DOHH2 (cell line): Measurements from ENCODE around the gene CFAP157.

Source experiments
- H3F3A ChIP-seq: fragments of 200-600 bp; sonication (generic), shearing (Covaris generic); 2 replicates; pipeline ENCODE4 v1.6.0; 2016; ENCODE audit warnings: antibody characterized with exemption, mild to moderate bottlenecking; ENCODE audit not compliant: control insufficient read depth, insufficient read depth
- H3K27ac ChIP-seq: fragments of 200-600 bp; sonication (generic); 2 replicates; pipeline ENCODE4 v1.5.1; 2014; ENCODE audit warnings: low read depth, mild to moderate bottlenecking, low read length, moderate library complexity
- H3K27me3 ChIP-seq: fragments of 200-600 bp; sonication (generic); 2 replicates; pipeline ENCODE4 v1.6.1; 2014; ENCODE audit warnings: mild to moderate bottlenecking, low read length, mixed read lengths; ENCODE audit not compliant: control insufficient read depth
- H3K36me3 ChIP-seq: fragments of 200-600 bp; sonication (generic); 2 replicates; pipeline ENCODE4 v1.6.1; 2014; ENCODE audit warnings: mild to moderate bottlenecking, low read length, moderate library complexity, mixed read lengths; ENCODE audit not compliant: control insufficient read depth
- H3K4me1 ChIP-seq: fragments of 200-600 bp; sonication (generic); 2 replicates; pipeline ENCODE4 v1.6.1; 2014; ENCODE audit warnings: mild to moderate bottlenecking, low read length, mixed read lengths; ENCODE audit not compliant: control insufficient read depth
- H3K4me2 ChIP-seq: fragments of 200-600 bp; sonication (generic); 2 replicates; pipeline ENCODE4 v1.6.0; 2014; ENCODE audit warnings: mild to moderate bottlenecking, low read length, moderate library complexity
- H3K4me3 ChIP-seq: fragments of 200-600 bp; sonication (generic); 2 replicates; pipeline ENCODE4 v1.5.1; 2014; ENCODE audit warnings: mild to moderate bottlenecking, low read length, mixed read lengths
- H3K79me2 ChIP-seq: fragments of 200-600 bp; sonication (generic); 2 replicates; pipeline ENCODE4 v1.6.1; 2014; ENCODE audit warnings: mild to moderate bottlenecking, low read length, mixed read lengths; ENCODE audit not compliant: control insufficient read depth
- H3K9me2 ChIP-seq: fragments of 200-600 bp; sonication (generic); replicated peaks from 2 replicates; pipeline ENCODE4 v1.6.1; 2014; ENCODE audit warnings: mild to moderate bottlenecking, low read length, mixed read lengths; ENCODE audit not compliant: control insufficient read depth
- H3K9me3 ChIP-seq: fragments of 200-600 bp; sonication (generic); 2 replicates; pipeline ENCODE4 v1.6.1; 2014; ENCODE audit warnings: antibody characterized with exemption, low read length, mixed read lengths; ENCODE audit not compliant: control insufficient read depth, insufficient read depth
- H4K20me1 ChIP-seq: fragments of 200-600 bp; sonication (generic); 2 replicates; pipeline ENCODE4 v1.6.0; 2014; ENCODE audit warnings: low read depth, mild to moderate bottlenecking, antibody characterized with exemption, low read length, moderate library complexity; ENCODE audit not compliant: control insufficient read depth, insufficient read depth
- EZH2phosphoT487 ChIP-seq: fragments of 200-600 bp; sonication (generic); IDR thresholded peaks from 2 replicates; pipeline ENCODE4 v1.6.1; 2017; ENCODE audit warnings: borderline replicate concordance, mild to moderate bottlenecking, antibody characterized with exemption, low read length, moderate library complexity, mixed read lengths
- TF ChIP-seq, protein P1 (sequence below): fragments of 200-600 bp; sonication (generic); IDR thresholded peaks from one replicate; pipeline ENCODE4 v1.5.1; 2014; ENCODE audit warnings: antibody characterized with exemption, mild to moderate bottlenecking, low read depth, low read length; ENCODE audit not compliant: poor library complexity, severe bottlenecking

The CFAP157 gene

DNA sequence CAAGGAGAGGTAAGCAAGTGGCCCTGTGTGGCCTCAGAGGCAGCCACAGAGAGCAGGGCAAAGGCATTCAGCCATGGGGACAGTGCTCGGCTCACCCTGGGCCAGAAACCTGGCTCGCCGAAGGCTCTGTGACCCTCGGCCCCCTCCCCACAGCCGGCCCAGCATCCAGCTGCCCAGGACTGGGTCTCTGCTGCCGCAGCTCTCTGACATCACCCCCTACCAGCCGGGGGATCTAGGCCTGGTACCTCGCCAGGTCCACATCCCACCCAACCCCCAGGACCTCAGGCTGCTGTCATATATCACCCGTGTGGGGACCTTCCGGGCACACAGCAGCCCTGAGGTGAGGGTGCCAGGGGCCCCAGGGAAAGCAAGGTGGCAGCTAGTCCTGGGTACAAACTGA is 6.1 kb downstream of the CFAP157 start:
- H3K4me3 ChIP-seq: no peak overlapping the region
- no peaks in the 10 kb centered on the region for H3K9me2 ChIP-seq
- TF ChIP-seq, protein P1, sequence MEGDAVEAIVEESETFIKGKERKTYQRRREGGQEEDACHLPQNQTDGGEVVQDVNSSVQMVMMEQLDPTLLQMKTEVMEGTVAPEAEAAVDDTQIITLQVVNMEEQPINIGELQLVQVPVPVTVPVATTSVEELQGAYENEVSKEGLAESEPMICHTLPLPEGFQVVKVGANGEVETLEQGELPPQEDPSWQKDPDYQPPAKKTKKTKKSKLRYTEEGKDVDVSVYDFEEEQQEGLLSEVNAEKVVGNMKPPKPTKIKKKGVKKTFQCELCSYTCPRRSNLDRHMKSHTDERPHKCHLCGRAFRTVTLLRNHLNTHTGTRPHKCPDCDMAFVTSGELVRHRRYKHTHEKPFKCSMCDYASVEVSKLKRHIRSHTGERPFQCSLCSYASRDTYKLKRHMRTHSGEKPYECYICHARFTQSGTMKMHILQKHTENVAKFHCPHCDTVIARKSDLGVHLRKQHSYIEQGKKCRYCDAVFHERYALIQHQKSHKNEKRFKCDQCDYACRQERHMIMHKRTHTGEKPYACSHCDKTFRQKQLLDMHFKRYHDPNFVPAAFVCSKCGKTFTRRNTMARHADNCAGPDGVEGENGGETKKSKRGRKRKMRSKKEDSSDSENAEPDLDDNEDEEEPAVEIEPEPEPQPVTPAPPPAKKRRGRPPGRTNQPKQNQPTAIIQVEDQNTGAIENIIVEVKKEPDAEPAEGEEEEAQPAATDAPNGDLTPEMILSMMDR: no peak
- no peaks in the 10 kb centered on the region for H3F3A ChIP-seq
- H3K9me3 ChIP-seq: no peaks in the 10 kb centered on the region
- no peaks in the 10 kb centered on the region for H3K27me3 ChIP-seq
- H3K4me1 ChIP-seq: peaks cover 6% of the 10 kb centered on the region
- no peaks in the 10 kb centered on the region for H3K36me3 ChIP-seq
- H3K79me2 ChIP-seq: no peaks in the 10 kb centered on the region
- H3K27ac ChIP-seq: no peak overlapping the region
- H4K20me1 ChIP-seq: no peaks in the 10 kb centered on the region
- no peak overlapping the region for H3K4me2 ChIP-seq

DNA sequence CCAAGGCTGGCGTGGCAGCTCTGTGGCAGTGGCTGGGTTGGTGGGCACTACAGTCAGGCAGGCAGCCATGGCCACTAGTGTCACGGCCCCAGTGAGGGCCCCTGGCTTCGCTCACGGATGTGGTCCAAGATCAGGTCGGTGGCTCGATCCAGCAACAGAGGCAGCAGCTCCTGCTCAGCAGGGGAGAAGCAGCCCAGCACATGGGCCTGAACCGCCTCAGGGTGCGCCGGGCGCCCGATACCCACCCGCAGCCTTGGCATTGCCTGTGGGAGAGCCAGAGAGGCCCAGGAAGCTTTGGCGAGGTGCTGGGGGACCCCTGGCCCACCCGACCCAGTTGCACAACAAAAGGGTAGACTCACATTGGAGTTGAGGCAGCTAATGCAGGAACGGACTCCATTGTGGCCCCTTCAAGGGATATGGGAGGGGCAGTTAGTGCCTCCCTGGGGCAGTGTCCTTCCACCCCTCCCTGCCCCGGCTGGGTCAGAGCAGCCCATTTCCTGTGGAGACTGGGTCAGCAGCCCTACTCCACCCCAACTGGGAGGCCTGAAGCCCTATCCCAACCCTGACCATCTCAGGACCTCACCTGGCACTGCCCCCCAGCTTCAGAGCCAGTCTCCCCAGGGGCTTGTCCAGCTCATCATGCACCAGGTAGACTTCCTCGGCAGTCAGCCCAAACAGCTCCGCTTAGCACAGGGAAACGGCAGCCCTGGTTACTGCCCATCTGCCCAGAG is 7.4 kb downstream of the CFAP157 start:
- Histone ChIP-seq H3K27me3 (no peaks in the 10 kb centered on the region), H3K27ac (no peak overlapping the region), H3K4me1 (peaks cover 9% of the 10 kb centered on the region), H3K36me3 (no peaks in the 10 kb centered on the region), H3K9me3 (no peaks in the 10 kb centered on the region), H3K4me3 (peak overlapping the region; percentile 31), H3K4me2 (peak overlapping the region; percentile 96), H3F3A (no peaks in the 10 kb centered on the region), H3K79me2 (no peaks in the 10 kb centered on the region), H4K20me1 (no peaks in the 10 kb centered on the region), H3K9me2 (no peaks in the 10 kb centered on the region)
- TF ChIP-seq, protein P1: no peak
- no peak for TF ChIP-seq EZH2phosphoT487

DNA sequence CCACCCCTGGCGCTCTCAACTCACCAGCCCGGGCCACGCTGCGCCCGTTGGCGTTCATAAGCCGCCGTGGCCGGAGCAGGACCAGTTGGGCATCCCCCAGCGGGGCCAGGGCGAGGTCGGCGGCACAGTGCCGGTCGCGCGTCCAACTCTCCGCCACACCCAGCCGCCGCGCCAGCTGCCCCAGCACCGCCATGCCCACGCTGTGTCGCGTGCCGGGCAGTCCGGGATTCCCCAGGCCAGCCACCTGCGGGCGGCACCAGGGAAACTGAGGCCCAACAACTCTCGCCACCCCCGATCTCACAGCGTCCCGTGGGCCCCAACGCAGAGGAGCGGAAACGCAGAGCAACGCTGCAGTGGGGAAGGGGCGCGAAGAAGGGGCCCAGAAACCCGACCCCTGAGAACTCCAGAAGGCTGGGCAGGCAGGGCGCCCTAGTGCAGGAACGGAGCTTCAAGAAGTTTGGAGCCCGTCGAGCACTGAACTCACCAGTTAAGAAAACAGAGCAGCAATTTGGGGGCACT is 8.2 kb downstream of the CFAP157 start:
- Histone ChIP-seq H3K27me3 (no peaks in the 10 kb centered on the region), H3K36me3 (no peaks in the 10 kb centered on the region), H3F3A (no peaks in the 10 kb centered on the region), H3K79me2 (no peaks in the 10 kb centered on the region), H3K4me2 (peak overlapping the region; percentile 96), H3K4me3 (peak overlapping the region; percentile 93), H3K9me2 (no peaks in the 10 kb centered on the region), H3K9me3 (no peaks in the 10 kb centered on the region), H3K4me1 (peaks cover 17% of the 10 kb centered on the region), H4K20me1 (no peaks in the 10 kb centered on the region), H3K27ac (no peak overlapping the region)
- TF ChIP-seq EZH2phosphoT487: no peak
- TF ChIP-seq, protein P1: no peak
